ENCODE measurements around the gene ZKSCAN1. TPM values are rescaled to one million over a fixed set of nuclear protein-coding genes. Genes with fewer than 3 reads are reported as not detected.

Gene ZKSCAN1
- total RNA-seq, 2 experiments from 2014 or later: 64.4 to 67.9 TPM

- intact Hi-C loops (cut with micrococcal nuclease): loop anchor here (1.0 to 10.0 kb wide), 6 partner anchors 8 to 640 kb away; partner anchors contain the start of genes CYP3A4, MEPCE, ZCWPW1 and ZKSCAN5
- Mint-ChIP-seq H3K27ac (peak overlapping the region; percentile 87), H3K4me1 (ENCODE audit: low read depth) (peaks cover 78% of the 10 kb centered on the region)
Measured at GRCh38 chr7:100021297-100021696, 5.9 kb downstream of the ZKSCAN1 start.

GRCh38 chr7:100022621-100023020 is 7.2 kb downstream of the ZKSCAN1 start:
- Mint-ChIP-seq H3K36me3 (ENCODE audit: low read depth) (peaks cover 45% of the 10 kb centered on the region), H3K9me3 (no peaks in the 10 kb centered on the region), H3K4me1 (ENCODE audit: low read depth) (peaks cover 67% of the 10 kb centered on the region), H3K4me3 (no peak overlapping the region), H3K27me3 (ENCODE audit: low read depth) (no peaks in the 10 kb centered on the region), H3K27ac (peak overlapping the region; percentile 87)
- intact Hi-C loops (cut with micrococcal nuclease): loop anchor here (1.0 to 10.0 kb wide), 3 partner anchors 18 to 520 kb away; partner anchors contain the start of genes CYP3A4, ZKSCAN5 and ZNF394
- CTCF ChIA-PET: interaction anchor here (1.8 kb wide), 2 partner anchors 32 to 108 kb away, joined by 5 to 6 read pairs; no protein-coding TSS in a partner anchor
- DNase-seq: no peak

More at GRCh38 chr7:100021297-100021696, 5.9 kb downstream of the ZKSCAN1 start:
- no peaks in the 10 kb centered on the region for H3K27me3 Mint-ChIP-seq (ENCODE audit: low read depth)
- peaks cover 51% of the 10 kb centered on the region for H3K36me3 Mint-ChIP-seq (ENCODE audit: low read depth)
- no peak overlapping the region for H3K4me3 Mint-ChIP-seq
- CTCF ChIA-PET: interaction anchor here (1.4 to 1.8 kb wide), 4 partner anchors 13 to 109 kb away, joined by 3 to 6 read pairs (median 4); no protein-coding TSS in a partner anchor
- DNase-seq: peak; percentile 65
- no peaks in the 10 kb centered on the region for H3K9me3 Mint-ChIP-seq

- intact Hi-C loops (cut with micrococcal nuclease): loop anchor here (1.0 to 10.0 kb wide), 3 partner anchors 17 to 521 kb away; partner anchors contain the start of genes CYP3A4, ZKSCAN5 and ZNF394
- Mint-ChIP-seq H3K36me3 (ENCODE audit: low read depth) (peaks cover 44% of the 10 kb centered on the region), H3K4me1 (ENCODE audit: low read depth) (peaks cover 60% of the 10 kb centered on the region), H3K27ac (peak overlapping the region; percentile 86), H3K4me3 (no peak overlapping the region), H3K27me3 (ENCODE audit: low read depth) (no peaks in the 10 kb centered on the region), H3K9me3 (no peaks in the 10 kb centered on the region)
- DNase-seq: no peak
- CTCF ChIA-PET: interaction anchor here (1.0 kb wide), 1 partner anchor 33 kb away, joined by 5 read pairs; no protein-coding TSS in a partner anchor
Measured at GRCh38 chr7:100023526-100023925, 8.1 kb downstream of the ZKSCAN1 start.

GRCh38 chr7:100024020-100024619 is 8.7 kb downstream of the ZKSCAN1 start:
- CTCF ChIA-PET: interaction anchor here (1.0 kb wide), 1 partner anchor 34 kb away, joined by 5 read pairs; no protein-coding TSS in a partner anchor
- intact Hi-C loops (cut with micrococcal nuclease): loop anchor here (5.0 to 10.0 kb wide), 2 partner anchors 239 to 522 kb away; partner anchors contain the start of genes CYP3A4, ZKSCAN5 and ZNF394
- DNase-seq: peak; percentile 37
- peaks cover 41% of the 10 kb centered on the region for H3K36me3 Mint-ChIP-seq (ENCODE audit: low read depth)
- no peak overlapping the region for H3K4me3 Mint-ChIP-seq
- no peaks in the 10 kb centered on the region for H3K9me3 Mint-ChIP-seq
- H3K4me1 Mint-ChIP-seq (ENCODE audit: low read depth): peaks cover 54% of the 10 kb centered on the region
- H3K27ac Mint-ChIP-seq: peak overlapping the region; percentile 86
- no peaks in the 10 kb centered on the region for H3K27me3 Mint-ChIP-seq (ENCODE audit: low read depth)

GRCh38 chr7:100027197-100027596 is 11.8 kb downstream of the ZKSCAN1 start:
- Mint-ChIP-seq H3K36me3 (ENCODE audit: low read depth) (peaks cover 48% of the 10 kb centered on the region), H3K4me1 (ENCODE audit: low read depth) (peaks cover 27% of the 10 kb centered on the region), H3K9me3 (no peaks in the 10 kb centered on the region), H3K27ac (no peak overlapping the region), H3K4me3 (no peak overlapping the region), H3K27me3 (ENCODE audit: low read depth) (no peaks in the 10 kb centered on the region)
- intact Hi-C loops (cut with micrococcal nuclease): loop anchor here (10.0 kb wide), 1 partner anchor 242 kb away; the partner anchor contains the start of gene CYP3A4
- CTCF ChIA-PET: no interaction called here
- no peak for DNase-seq

GRCh38 chr7:100029596-100029995 is 14.2 kb downstream of the ZKSCAN1 start:
- CTCF ChIA-PET: interaction anchor here (0.9 kb wide), 1 partner anchor 22 kb away, joined by 3 read pairs; no protein-coding TSS in a partner anchor
- intact Hi-C loops (cut with micrococcal nuclease): loop anchor here (10.0 kb wide), 1 partner anchor 245 kb away; the partner anchor contains the start of gene CYP3A4
- Mint-ChIP-seq H3K9me3 (no peaks in the 10 kb centered on the region), H3K36me3 (ENCODE audit: low read depth) (peaks cover 38% of the 10 kb centered on the region), H3K27ac (peak overlapping the region; percentile 33), H3K4me3 (no peak overlapping the region), H3K27me3 (ENCODE audit: low read depth) (no peaks in the 10 kb centered on the region), H3K4me1 (ENCODE audit: low read depth) (peaks cover 8% of the 10 kb centered on the region)
- no peak for DNase-seq

GRCh38 chr7:100033526-100033925 is 18.1 kb downstream of the ZKSCAN1 start:
- intact Hi-C loops (cut with micrococcal nuclease): no loop called here
- no peaks in the 10 kb centered on the region for H3K4me1 Mint-ChIP-seq (ENCODE audit: low read depth)
- no peak overlapping the region for H3K4me3 Mint-ChIP-seq
- H3K9me3 Mint-ChIP-seq: no peaks in the 10 kb centered on the region
- no peaks in the 10 kb centered on the region for H3K27me3 Mint-ChIP-seq (ENCODE audit: low read depth)
- no peak for DNase-seq
- H3K27ac Mint-ChIP-seq: no peak overlapping the region
- CTCF ChIA-PET: no interaction called here
- peaks cover 34% of the 10 kb centered on the region for H3K36me3 Mint-ChIP-seq (ENCODE audit: low read depth)

GRCh38 chr7:100034871-100035510 is 19.6 kb downstream of the ZKSCAN1 start:
- intact Hi-C loops (cut with micrococcal nuclease): no loop called here
- Mint-ChIP-seq H3K4me3 (no peak overlapping the region), H3K27me3 (ENCODE audit: low read depth) (no peaks in the 10 kb centered on the region), H3K27ac (no peak overlapping the region), H3K9me3 (no peaks in the 10 kb centered on the region), H3K4me1 (ENCODE audit: low read depth) (peaks cover 2% of the 10 kb centered on the region), H3K36me3 (ENCODE audit: low read depth) (peaks cover 33% of the 10 kb centered on the region)
- no peak for DNase-seq
- CTCF ChIA-PET: interaction anchor here (0.6 kb wide), 1 partner anchor 411 kb away, joined by 3 read pairs; no protein-coding TSS in a partner anchor

GRCh38 chr7:100035876-100036275 is 20.5 kb downstream of the ZKSCAN1 start:
- Mint-ChIP-seq H3K27me3 (ENCODE audit: low read depth) (no peaks in the 10 kb centered on the region), H3K36me3 (ENCODE audit: low read depth) (peaks cover 26% of the 10 kb centered on the region), H3K4me3 (no peak overlapping the region), H3K4me1 (ENCODE audit: low read depth) (peaks cover 10% of the 10 kb centered on the region), H3K27ac (no peak overlapping the region), H3K9me3 (no peaks in the 10 kb centered on the region)
- DNase-seq: no peak
- intact Hi-C loops (cut with micrococcal nuclease): no loop called here
- CTCF ChIA-PET: interaction anchor here (0.6 kb wide), 1 partner anchor 412 kb away, joined by 3 read pairs; no protein-coding TSS in a partner anchor

GRCh38 chr7:100038326-100038725 is 22.9 kb downstream of the ZKSCAN1 start:
- intact Hi-C loops (cut with micrococcal nuclease): no loop called here
- Mint-ChIP-seq H3K4me1 (ENCODE audit: low read depth) (peaks cover 14% of the 10 kb centered on the region), H3K27me3 (ENCODE audit: low read depth) (no peaks in the 10 kb centered on the region), H3K27ac (no peak overlapping the region), H3K9me3 (no peaks in the 10 kb centered on the region), H3K36me3 (ENCODE audit: low read depth) (peaks cover 14% of the 10 kb centered on the region), H3K4me3 (no peak overlapping the region)
- no peak for DNase-seq
- CTCF ChIA-PET: no interaction called here

GRCh38 chr7:100040575-100040974 is 25.2 kb downstream of the ZKSCAN1 start:
- H3K36me3 Mint-ChIP-seq (ENCODE audit: low read depth): peaks cover 6% of the 10 kb centered on the region
- H3K27ac Mint-ChIP-seq: no peak overlapping the region
- H3K4me1 Mint-ChIP-seq (ENCODE audit: low read depth): peaks cover 17% of the 10 kb centered on the region
- CTCF ChIA-PET: interaction anchor here (0.6 to 0.7 kb wide), 2 partner anchors 9 to 50 kb away, joined by 3 to 10 read pairs; partner anchors contain the start of gene ZSCAN21
- no peak overlapping the region for H3K4me3 Mint-ChIP-seq
- DNase-seq: no peak
- no peaks in the 10 kb centered on the region for H3K9me3 Mint-ChIP-seq
- no peaks in the 10 kb centered on the region for H3K27me3 Mint-ChIP-seq (ENCODE audit: low read depth)
- intact Hi-C loops (cut with micrococcal nuclease): loop anchor here (1.0 kb wide), 1 partner anchor 17 kb away; no protein-coding TSS in a partner anchor

GRCh38 chr7:100044718-100045117 is 29.3 kb downstream of the ZKSCAN1 start:
- H3K27ac Mint-ChIP-seq: no peak overlapping the region
- peak; percentile 42 for DNase-seq
- CTCF ChIA-PET: interaction anchor here (0.6 to 0.7 kb wide), 2 partner anchors 24 to 377 kb away, joined by 3 read pairs; no protein-coding TSS in a partner anchor
- H3K4me3 Mint-ChIP-seq: no peak overlapping the region
- H3K9me3 Mint-ChIP-seq: no peaks in the 10 kb centered on the region
- H3K36me3 Mint-ChIP-seq (ENCODE audit: low read depth): no peaks in the 10 kb centered on the region
- peaks cover 17% of the 10 kb centered on the region for H3K4me1 Mint-ChIP-seq (ENCODE audit: low read depth)
- H3K27me3 Mint-ChIP-seq (ENCODE audit: low read depth): no peaks in the 10 kb centered on the region
- intact Hi-C loops (cut with micrococcal nuclease): no loop called here
